ENCODE measurements around the gene PNMT.

DNA sequence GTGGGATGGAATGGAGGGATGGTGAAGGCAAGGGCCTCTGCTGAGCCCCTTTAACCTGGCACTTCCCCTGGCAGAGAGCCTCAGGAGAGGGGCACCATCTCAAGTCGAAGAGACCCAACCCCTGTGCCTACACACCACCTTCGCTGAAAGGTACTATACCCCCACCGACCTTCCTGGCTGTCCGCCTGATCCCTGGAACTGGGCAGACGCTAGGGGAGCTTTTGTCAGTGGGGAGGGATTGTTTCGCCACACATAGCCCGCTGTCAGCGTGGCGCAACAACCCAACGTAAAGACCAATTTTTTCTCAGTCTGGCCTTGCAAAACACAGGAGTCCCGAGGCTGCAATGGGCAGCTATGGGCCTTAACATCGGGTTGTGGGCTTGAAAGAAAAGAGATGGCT is 38.4 kb upstream of the PNMT start:
- TF ChIP-seq, protein P1, sequence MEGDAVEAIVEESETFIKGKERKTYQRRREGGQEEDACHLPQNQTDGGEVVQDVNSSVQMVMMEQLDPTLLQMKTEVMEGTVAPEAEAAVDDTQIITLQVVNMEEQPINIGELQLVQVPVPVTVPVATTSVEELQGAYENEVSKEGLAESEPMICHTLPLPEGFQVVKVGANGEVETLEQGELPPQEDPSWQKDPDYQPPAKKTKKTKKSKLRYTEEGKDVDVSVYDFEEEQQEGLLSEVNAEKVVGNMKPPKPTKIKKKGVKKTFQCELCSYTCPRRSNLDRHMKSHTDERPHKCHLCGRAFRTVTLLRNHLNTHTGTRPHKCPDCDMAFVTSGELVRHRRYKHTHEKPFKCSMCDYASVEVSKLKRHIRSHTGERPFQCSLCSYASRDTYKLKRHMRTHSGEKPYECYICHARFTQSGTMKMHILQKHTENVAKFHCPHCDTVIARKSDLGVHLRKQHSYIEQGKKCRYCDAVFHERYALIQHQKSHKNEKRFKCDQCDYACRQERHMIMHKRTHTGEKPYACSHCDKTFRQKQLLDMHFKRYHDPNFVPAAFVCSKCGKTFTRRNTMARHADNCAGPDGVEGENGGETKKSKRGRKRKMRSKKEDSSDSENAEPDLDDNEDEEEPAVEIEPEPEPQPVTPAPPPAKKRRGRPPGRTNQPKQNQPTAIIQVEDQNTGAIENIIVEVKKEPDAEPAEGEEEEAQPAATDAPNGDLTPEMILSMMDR (IDR thresholded peaks at IDR 0.05): no peak
- TF ChIP-seq POLR2A (IDR thresholded peaks at IDR 0.05): no peak
